Loucy (cell line): ENCODE results near the gene DLGAP4.

Experiments used
- H2AFZ ChIP-seq: fragments of 200-600 bp; sonication (generic); 2 replicates; pipeline ENCODE4 v1.6.0; 2016; ENCODE audit warnings: antibody characterized with exemption, mild to moderate bottlenecking, low read length, moderate library complexity
- H3F3A ChIP-seq: fragments of 200-600 bp; 2 replicates; pipeline ENCODE4 v1.6.0; 2016; ENCODE audit warnings: antibody characterized with exemption, low read depth, mild to moderate bottlenecking
- H3K27me3 ChIP-seq: fragments of 200-600 bp; sonication (generic); 2 replicates; pipeline ENCODE4 v1.6.1; 2014; ENCODE audit warnings: low read length, mild to moderate bottlenecking; ENCODE audit not compliant: insufficient read depth, poor library complexity, severe bottlenecking
- H3K36me3 ChIP-seq: fragments of 200-600 bp; sonication (generic); 2 replicates; pipeline ENCODE4 v1.6.1; 2016; ENCODE audit warnings: low read length; ENCODE audit not compliant: insufficient read depth
- H3K4me1 ChIP-seq: fragments of 200-600 bp; sonication (generic); 2 replicates; pipeline ENCODE4 v1.5.1; 2014; ENCODE audit warnings: low read length, mild to moderate bottlenecking; ENCODE audit not compliant: insufficient read depth, poor library complexity, severe bottlenecking
- H3K4me2 ChIP-seq: fragments of 200-600 bp; sonication (generic); 2 replicates; pipeline ENCODE4 v1.6.0; 2014; ENCODE audit warnings: antibody characterized with exemption, low read length, low read depth, mild to moderate bottlenecking; ENCODE audit not compliant: poor library complexity, severe bottlenecking
- H3K4me3 ChIP-seq: fragments of 200-600 bp; sonication (generic); 2 replicates; pipeline ENCODE4 v1.5.1; 2014; ENCODE audit warnings: low read length, mild to moderate bottlenecking, mixed read lengths; ENCODE audit not compliant: poor library complexity, severe bottlenecking
- H3K79me2 ChIP-seq: fragments of 200-600 bp; sonication (generic); 2 replicates; pipeline ENCODE4 v1.6.1; 2014; ENCODE audit warnings: low read length; ENCODE audit not compliant: insufficient read depth
- H3K9ac ChIP-seq: fragments of 200-600 bp; sonication (generic); 2 replicates; pipeline ENCODE4 v1.6.0; 2014; ENCODE audit warnings: mild to moderate bottlenecking, low read depth, low read length, moderate library complexity; ENCODE audit not compliant: poor library complexity, severe bottlenecking
- H3K9me2 ChIP-seq: fragments of 200-600 bp; sonication (generic); replicated peaks from 2 replicates; pipeline ENCODE4 v1.6.1; 2016; ENCODE audit warnings: low read depth, low read length, mixed read lengths
- H3K9me3 ChIP-seq: fragments of 200-600 bp; sonication (generic); 2 replicates; pipeline ENCODE4 v1.6.1; 2014; ENCODE audit warnings: mild to moderate bottlenecking, antibody characterized with exemption, low read length, low read depth; ENCODE audit not compliant: insufficient read depth
- H4K20me1 ChIP-seq: fragments of 200-600 bp; sonication (generic); 2 replicates; pipeline ENCODE4 v1.6.0; 2014; ENCODE audit warnings: antibody characterized with exemption, low read length, mild to moderate bottlenecking; ENCODE audit not compliant: insufficient read depth, poor library complexity, severe bottlenecking
- CTCF ChIP-seq: fragments of 200-600 bp; sonication (generic); conservative IDR thresholded peaks from 2 replicates; pipeline ENCODE4 v1.5.1; 2014; ENCODE audit warnings: mild to moderate bottlenecking, antibody characterized with exemption, low read length
- EZH2phosphoT487 ChIP-seq: fragments of 200-600 bp; IDR thresholded peaks from 2 replicates; pipeline ENCODE4 v1.6.1; 2018; ENCODE audit warnings: antibody characterized with exemption, mild to moderate bottlenecking, moderate library complexity, borderline replicate concordance

The DLGAP4 gene

GRCh38 chr20:36275011-36275410 is 31.1 kb upstream of the DLGAP4 start:
- no peak for TF ChIP-seq EZH2phosphoT487
- no peak for TF ChIP-seq CTCF
- Histone ChIP-seq H4K20me1 (no peaks in the 10 kb centered on the region), H3K4me3 (no peak overlapping the region), H3K4me1 (no peaks in the 10 kb centered on the region), H3K9me3 (no peaks in the 10 kb centered on the region), H3F3A (no peaks in the 10 kb centered on the region), H3K27me3 (no peaks in the 10 kb centered on the region), H3K79me2 (no peaks in the 10 kb centered on the region), H3K36me3 (no peaks in the 10 kb centered on the region), H2AFZ (no peak overlapping the region), H3K9ac (no peak overlapping the region), H3K9me2 (no peaks in the 10 kb centered on the region), H3K4me2 (no peak overlapping the region)

GRCh38 chr20:36275441-36276189 is 30.5 kb upstream of the DLGAP4 start:
- H3K9me2 ChIP-seq: no peaks in the 10 kb centered on the region
- no peak overlapping the region for H3K9ac ChIP-seq
- H3K4me2 ChIP-seq: no peak overlapping the region
- H3K4me1 ChIP-seq: no peaks in the 10 kb centered on the region
- no peaks in the 10 kb centered on the region for H3K27me3 ChIP-seq
- H3K4me3 ChIP-seq: no peak overlapping the region
- H3K79me2 ChIP-seq: no peaks in the 10 kb centered on the region
- no peaks in the 10 kb centered on the region for H3K36me3 ChIP-seq
- TF ChIP-seq EZH2phosphoT487: no peak
- H2AFZ ChIP-seq: no peak overlapping the region
- no peaks in the 10 kb centered on the region for H3K9me3 ChIP-seq
- H3F3A ChIP-seq: no peaks in the 10 kb centered on the region
- no peaks in the 10 kb centered on the region for H4K20me1 ChIP-seq

- no peaks in the 10 kb centered on the region for H3F3A ChIP-seq
- H3K9me3 ChIP-seq: no peaks in the 10 kb centered on the region
Measured at GRCh38 chr20:36277546-36277945, 28.6 kb upstream of the DLGAP4 start.

More at GRCh38 chr20:36277546-36277945, 28.6 kb upstream of the DLGAP4 start:
- no peaks in the 10 kb centered on the region for H3K36me3 ChIP-seq
- no peaks in the 10 kb centered on the region for H3K27me3 ChIP-seq
- H3K4me2 ChIP-seq: no peak overlapping the region
- H4K20me1 ChIP-seq: no peaks in the 10 kb centered on the region
- H2AFZ ChIP-seq: no peak overlapping the region
- H3K9ac ChIP-seq: no peak overlapping the region
- no peaks in the 10 kb centered on the region for H3K9me2 ChIP-seq
- no peaks in the 10 kb centered on the region for H3K4me1 ChIP-seq
- no peaks in the 10 kb centered on the region for H3K79me2 ChIP-seq
- no peak for TF ChIP-seq CTCF
- TF ChIP-seq EZH2phosphoT487: no peak
- H3K4me3 ChIP-seq: no peak overlapping the region
